Fibroblast of lung (primary cell): ENCODE data around the gene DEPDC7.

Experiments
- EZH2 ChIP-seq: IDR thresholded peaks from 2 replicates; pipeline ENCODE4 v1.5.1; 2012; ENCODE audit warnings: low read length, control low read depth, mild to moderate bottlenecking; ENCODE audit errors: missing control alignments
- TF ChIP-seq, protein P1 (sequence below), 2 donors: IDR thresholded peaks in 1 of 2; conservative IDR thresholded peaks in 1 of 2; 1 replicate in 1 of 2; 2 replicates in 1 of 2; pipeline ENCODE4 v1.5.1; 2011 to 2012; ENCODE audit warnings: low read length in 2 of 2, control low read depth in 1 of 2, inconsistent platforms in 1 of 2, low read depth in 1 of 2, mild to moderate bottlenecking in 1 of 2

DNA sequence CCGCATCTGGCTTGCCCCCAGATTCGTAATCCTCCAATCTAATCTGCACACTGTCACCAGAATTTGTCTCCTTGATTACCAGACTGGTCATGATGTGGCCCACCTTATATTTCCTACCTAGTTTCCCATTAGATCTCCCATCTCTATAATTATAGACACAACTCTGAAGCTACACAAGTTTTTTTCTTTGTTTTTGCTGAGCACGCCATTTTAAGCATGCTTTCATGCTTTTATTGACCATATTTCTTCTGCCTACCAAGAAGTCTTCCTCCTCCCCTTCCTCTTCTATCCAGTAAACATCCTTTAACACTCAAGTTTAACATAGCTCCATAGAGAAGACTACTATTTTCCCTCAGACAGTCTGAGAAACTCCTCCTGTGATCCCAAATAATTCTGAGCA is 24.3 kb upstream of the DEPDC7 start:
- TF ChIP-seq, protein P1, sequence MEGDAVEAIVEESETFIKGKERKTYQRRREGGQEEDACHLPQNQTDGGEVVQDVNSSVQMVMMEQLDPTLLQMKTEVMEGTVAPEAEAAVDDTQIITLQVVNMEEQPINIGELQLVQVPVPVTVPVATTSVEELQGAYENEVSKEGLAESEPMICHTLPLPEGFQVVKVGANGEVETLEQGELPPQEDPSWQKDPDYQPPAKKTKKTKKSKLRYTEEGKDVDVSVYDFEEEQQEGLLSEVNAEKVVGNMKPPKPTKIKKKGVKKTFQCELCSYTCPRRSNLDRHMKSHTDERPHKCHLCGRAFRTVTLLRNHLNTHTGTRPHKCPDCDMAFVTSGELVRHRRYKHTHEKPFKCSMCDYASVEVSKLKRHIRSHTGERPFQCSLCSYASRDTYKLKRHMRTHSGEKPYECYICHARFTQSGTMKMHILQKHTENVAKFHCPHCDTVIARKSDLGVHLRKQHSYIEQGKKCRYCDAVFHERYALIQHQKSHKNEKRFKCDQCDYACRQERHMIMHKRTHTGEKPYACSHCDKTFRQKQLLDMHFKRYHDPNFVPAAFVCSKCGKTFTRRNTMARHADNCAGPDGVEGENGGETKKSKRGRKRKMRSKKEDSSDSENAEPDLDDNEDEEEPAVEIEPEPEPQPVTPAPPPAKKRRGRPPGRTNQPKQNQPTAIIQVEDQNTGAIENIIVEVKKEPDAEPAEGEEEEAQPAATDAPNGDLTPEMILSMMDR (conservative IDR thresholded peaks at IDR 0.05 in 1 of 2, IDR thresholded peaks at IDR 0.05 in 1 of 2; ENCODE audit: low read depth in 1 of 2, low read length in 2 of 2), result no peak
- no peak for TF ChIP-seq EZH2
